Astrocyte of the hippocampus (primary cell): ENCODE data around the gene WFIKKN2.
A peak's percentile ranks its signal among the peaks of the same experiment; 100 is the strongest.

Experiments
- DNase-seq: peaks from one replicate; pipeline ENCODE4 v3.0.0; 2011; ENCODE audit warnings: low read depth, low spot score

WFIKKN2 gene

DNA sequence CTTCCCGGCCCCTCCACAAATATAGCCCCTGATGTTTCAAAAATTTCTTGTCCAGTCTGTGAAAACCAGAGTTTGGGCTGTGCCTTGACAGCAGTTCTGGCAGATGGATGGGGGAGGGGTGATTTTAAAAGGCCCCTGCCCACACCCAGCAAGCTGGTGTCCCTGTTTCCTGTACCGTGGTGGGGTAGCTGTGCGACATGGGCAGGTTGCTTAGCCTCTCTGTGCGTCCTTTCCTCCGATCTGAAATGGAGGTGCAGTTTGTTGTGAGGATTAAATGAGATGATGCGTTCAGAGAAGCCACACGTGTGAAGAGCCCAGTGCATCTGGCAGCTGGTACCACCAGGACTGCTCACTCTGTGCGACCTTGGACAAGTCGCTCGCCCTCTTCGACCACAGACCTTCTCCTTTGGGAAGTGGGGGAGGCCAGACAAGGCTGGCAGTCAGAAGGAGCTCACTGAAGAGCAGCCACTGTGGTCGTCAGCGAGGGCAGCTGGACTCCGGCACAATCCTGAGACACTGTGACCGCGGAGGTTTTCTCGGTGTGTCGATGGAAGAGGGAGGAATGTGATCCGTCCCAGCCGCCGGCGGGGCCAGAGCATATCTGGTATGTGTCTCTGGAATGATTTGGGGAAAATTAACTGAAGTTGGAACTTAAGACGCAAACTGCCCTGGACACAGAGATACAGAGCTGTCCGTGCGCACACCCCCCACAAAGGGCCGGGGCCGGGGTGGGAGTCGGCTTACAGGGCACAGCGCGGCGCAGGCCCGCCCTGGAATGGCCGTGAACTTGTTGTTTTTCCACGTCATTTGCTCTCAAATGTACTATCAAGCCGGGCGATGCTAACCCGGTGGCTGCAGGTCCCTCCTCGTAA, 721 bp upstream of the WFIKKN2 start:
- peak; percentile 68 for DNase-seq

GRCh38 chr17:50836826-50837225, 1.4 kb downstream of the WFIKKN2 start:
- no peak for DNase-seq

- DNase-seq = no peak
These were observed 2.0 kb downstream of the WFIKKN2 start for GRCh38 chr17:50837286-50837979.

DNA sequence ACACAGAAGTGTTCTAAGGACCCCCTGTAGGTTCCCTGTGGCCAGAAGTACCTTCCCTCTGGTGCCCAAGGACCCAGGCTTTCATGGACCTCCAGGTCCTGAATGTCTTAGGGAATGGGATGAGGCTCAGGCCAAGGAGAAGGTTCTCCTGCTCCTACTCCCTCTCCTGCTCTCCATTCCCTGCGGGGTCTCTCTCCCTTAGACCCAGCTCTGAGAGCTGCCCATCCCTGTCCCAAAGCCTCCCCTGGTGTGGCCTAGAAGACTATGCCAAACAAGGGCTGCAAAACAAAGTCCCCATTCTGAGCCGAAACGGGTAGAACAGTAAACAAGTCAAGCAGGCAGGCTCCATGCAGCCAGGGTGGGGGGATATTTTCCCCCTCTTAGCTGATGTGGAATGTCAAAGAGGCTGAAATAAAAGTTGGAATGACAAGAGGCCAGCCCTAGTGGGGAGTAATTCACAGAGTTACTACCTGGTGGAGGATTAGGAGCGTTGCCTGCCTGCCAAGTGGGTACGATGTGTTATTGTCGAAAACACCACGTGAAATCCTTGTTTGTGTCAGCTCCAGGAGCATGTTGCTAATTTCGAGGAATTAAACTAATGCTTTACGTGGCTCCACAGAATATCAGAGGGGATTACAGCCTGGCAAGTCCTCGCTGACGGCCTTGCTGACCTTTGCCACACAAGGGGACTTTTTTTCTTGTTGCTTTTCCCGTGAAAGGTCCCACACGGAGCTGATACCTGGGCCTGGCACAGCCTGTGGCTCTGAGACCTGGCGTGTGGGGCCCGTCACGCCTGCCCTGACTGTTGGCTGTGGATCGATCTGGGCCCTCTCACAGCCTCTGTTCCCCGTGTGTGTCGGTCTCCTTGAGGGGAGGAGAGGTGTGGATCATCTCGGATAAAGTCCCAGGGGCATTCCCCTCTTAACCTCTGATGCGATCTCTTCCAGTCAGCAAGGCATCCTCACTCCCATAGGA, 2.9 kb downstream of the WFIKKN2 start:
- no peak for DNase-seq

DNA sequence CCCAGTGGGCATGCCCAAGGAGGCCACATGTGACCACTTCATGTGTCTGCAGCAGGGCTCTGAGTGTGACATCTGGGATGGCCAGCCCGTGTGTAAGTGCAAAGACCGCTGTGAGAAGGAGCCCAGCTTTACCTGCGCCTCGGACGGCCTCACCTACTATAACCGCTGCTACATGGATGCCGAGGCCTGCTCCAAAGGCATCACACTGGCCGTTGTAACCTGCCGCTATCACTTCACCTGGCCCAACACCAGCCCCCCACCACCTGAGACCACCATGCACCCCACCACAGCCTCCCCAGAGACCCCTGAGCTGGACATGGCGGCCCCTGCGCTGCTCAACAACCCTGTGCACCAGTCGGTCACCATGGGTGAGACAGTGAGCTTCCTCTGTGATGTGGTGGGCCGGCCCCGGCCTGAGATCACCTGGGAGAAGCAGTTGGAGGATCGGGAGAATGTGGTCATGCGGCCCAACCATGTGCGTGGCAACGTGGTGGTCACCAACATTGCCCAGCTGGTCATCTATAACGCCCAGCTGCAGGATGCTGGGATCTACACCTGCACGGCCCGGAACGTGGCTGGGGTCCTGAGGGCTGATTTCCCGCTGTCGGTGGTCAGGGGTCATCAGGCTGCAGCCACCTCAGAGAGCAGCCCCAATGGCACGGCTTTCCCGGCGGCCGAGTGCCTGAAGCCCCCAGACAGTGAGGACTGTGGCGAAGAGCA, 4.4 kb downstream of the WFIKKN2 start:
- no peak for DNase-seq

- DNase-seq = no peak
These were observed 5.0 kb downstream of the WFIKKN2 start for GRCh38 chr17:50840311-50840851.

DNA sequence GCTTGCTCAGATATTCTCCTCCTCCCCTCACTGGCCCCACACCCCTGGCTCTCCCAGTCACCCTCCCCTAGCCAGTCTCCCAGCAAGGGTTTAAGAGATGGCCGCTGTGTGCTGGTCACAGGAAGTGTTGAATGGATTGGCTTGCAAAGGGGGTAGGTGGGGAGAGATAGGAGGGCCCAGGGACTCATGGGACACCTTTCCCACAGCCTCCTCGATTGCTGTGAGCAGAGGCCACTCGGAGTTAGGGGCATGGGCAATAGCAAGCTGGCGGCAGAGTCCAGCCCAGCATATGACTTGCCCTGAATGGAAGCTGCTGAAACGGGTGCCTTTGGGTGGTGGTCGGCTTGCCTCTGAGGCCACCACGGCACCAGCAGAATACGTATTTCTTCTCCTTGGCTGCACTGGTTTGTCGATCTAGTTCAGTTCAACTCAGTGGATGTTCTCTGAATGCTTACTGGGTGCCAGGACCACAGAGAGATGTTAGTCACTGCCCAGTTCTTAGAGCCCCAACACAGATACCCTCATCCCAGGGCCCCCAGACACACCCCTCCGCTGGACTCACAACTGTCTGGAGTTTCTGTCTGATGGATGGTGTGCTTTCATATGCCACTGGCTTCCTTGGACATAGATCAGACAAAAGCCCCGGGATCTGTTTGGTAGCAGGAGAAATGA, 6.0 kb downstream of the WFIKKN2 start:
- DNase-seq = no peak

DNA sequence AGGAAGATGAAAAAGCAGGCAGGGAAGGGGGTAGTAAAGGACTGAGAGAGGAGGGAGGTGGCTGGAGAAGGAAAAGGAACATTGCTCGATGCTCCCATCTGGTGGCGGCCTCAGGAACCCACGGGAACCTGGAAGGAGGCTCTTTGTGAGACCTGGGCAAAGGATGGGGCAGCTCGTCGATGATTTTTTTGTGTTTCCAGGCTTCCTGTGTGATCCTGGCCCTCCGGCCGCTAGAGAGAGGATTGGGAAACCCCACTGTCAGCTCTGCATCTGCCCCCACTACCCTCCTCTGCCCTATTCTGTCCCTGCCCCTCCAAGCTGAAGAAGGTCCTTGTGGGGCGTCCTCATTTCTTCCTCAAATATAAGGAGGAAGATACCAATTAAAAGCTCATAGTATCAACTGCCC, 6.6 kb downstream of the WFIKKN2 start:
- DNase-seq = peak; percentile 87

- no peak for DNase-seq
These were observed 7.2 kb downstream of the WFIKKN2 start for GRCh38 chr17:50842506-50843149.

- no peak for DNase-seq
These were observed 7.9 kb downstream of the WFIKKN2 start for GRCh38 chr17:50843150-50843905.

DNA sequence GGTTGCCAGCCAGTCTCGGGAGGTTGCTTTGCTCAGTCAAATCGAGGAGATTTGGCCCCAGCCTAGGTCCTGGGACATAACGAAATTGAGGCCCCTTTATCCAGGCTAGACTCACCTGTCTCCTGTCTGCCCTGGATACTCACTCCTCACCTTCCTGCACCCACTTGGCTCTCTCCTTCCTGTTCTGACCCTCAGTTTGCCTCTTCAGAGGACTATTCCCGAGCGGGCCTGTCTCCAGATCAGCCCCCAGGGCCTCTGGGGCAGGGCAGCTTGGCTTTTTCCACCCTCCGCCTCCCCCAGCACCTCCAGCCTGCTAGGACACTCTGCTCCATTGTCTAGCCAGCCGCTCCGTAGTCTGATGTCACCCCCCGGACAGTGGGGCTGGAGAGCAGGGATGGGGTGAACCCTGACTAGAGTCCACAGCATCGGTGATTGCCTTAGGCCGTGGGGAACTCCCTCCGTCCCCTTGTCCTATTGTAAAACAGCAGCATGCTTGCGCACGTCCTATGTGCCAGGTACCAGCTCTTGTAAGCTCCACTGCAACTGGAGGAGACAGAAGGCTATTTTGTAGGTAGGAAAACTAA, 8.8 kb downstream of the WFIKKN2 start:
- DNase-seq = no peak

- peak; percentile 24 for DNase-seq
These were observed 10.1 kb downstream of the WFIKKN2 start for GRCh38 chr17:50845240-50846147.

GRCh38 chr17:50847566-50847965, 12.2 kb downstream of the WFIKKN2 start:
- DNase-seq = no peak

GRCh38 chr17:50848039-50848438, 12.7 kb downstream of the WFIKKN2 start:
- no peak for DNase-seq

- DNase-seq = no peak
These were observed 13.3 kb downstream of the WFIKKN2 start for GRCh38 chr17:50848711-50849110.

- no peak for DNase-seq
These were observed 15.3 kb downstream of the WFIKKN2 start for GRCh38 chr17:50850640-50851039.

- no peak for DNase-seq
These were observed 17.7 kb downstream of the WFIKKN2 start for GRCh38 chr17:50853015-50853615.
